ENCODE results near the gene P2RY14.

Gene P2RY14

GRCh38 chr3:151278230-151278629, at the start of gene P2RY14:
TSS of gene P2RY14 (minus strand) at chr3:151278542. CDS start at chr3:151214316, 64,226 bp downstream.
- TF ChIP-seq CTCF (IDR thresholded peaks at IDR 0.05; ENCODE audit: insufficient read depth, low read depth, low read length, missing control alignments) = no peak
- H3K4me3 ChIP-seq (ENCODE audit: low read length) = no peak within 1 kb of the TSS
- DNase-seq (ENCODE audit: low read depth) = no peak

GRCh38 chr3:151327571-151328198, 49.3 kb upstream of the P2RY14 start:
- DNase-seq (ENCODE audit: low read depth) = peak; percentile 41
- TF ChIP-seq CTCF (IDR thresholded peaks at IDR 0.05; ENCODE audit: insufficient read depth, low read depth, low read length, missing control alignments) = peak; percentile 36
- no peak overlapping the region for H3K4me3 ChIP-seq (ENCODE audit: low read length)

GRCh38 chr3:151322511-151322910, 44.2 kb upstream of the P2RY14 start:
- DNase-seq (ENCODE audit: low read depth) = no peak
- no peak overlapping the region for H3K4me3 ChIP-seq (ENCODE audit: low read length)
- no peak for TF ChIP-seq CTCF (IDR thresholded peaks at IDR 0.05; ENCODE audit: insufficient read depth, low read depth, low read length, missing control alignments)

- no peak for TF ChIP-seq CTCF (IDR thresholded peaks at IDR 0.05; ENCODE audit: insufficient read depth, low read depth, low read length, missing control alignments)
- no peak overlapping the region for H3K4me3 ChIP-seq (ENCODE audit: low read length)
- no peak for DNase-seq (ENCODE audit: low read depth)
Measured at GRCh38 chr3:151321526-151321925, 43.2 kb upstream of the P2RY14 start.

GRCh38 chr3:151320131-151320530, 41.8 kb upstream of the P2RY14 start:
- TF ChIP-seq CTCF (IDR thresholded peaks at IDR 0.05; ENCODE audit: insufficient read depth, low read depth, low read length, missing control alignments) = no peak
- peak; percentile 68 for DNase-seq (ENCODE audit: low read depth)
- peak overlapping the region; percentile 10 for H3K4me3 ChIP-seq (ENCODE audit: low read length)

- peak; percentile 50 for DNase-seq (ENCODE audit: low read depth)
- H3K4me3 ChIP-seq (ENCODE audit: low read length) = peak overlapping the region; percentile 10
- TF ChIP-seq CTCF (IDR thresholded peaks at IDR 0.05; ENCODE audit: insufficient read depth, low read depth, low read length, missing control alignments) = no peak
Measured at GRCh38 chr3:151319628-151320027, 41.3 kb upstream of the P2RY14 start.

- peak overlapping the region; percentile 36 for H3K4me3 ChIP-seq (ENCODE audit: low read length)
- no peak for TF ChIP-seq CTCF (IDR thresholded peaks at IDR 0.05; ENCODE audit: insufficient read depth, low read depth, low read length, missing control alignments)
Measured at GRCh38 chr3:151318991-151319390, 40.6 kb upstream of the P2RY14 start.

More at GRCh38 chr3:151318991-151319390, 40.6 kb upstream of the P2RY14 start:
- DNase-seq (ENCODE audit: low read depth) = peak; percentile 94
